HCEC 1CT (cell line): ENCODE measurements around the gene CCT7.

Experiments used
- DNase-seq: peaks from one replicate; pipeline ENCODE4 v3.0.0-alpha.2; 2017

Gene CCT7

DNA sequence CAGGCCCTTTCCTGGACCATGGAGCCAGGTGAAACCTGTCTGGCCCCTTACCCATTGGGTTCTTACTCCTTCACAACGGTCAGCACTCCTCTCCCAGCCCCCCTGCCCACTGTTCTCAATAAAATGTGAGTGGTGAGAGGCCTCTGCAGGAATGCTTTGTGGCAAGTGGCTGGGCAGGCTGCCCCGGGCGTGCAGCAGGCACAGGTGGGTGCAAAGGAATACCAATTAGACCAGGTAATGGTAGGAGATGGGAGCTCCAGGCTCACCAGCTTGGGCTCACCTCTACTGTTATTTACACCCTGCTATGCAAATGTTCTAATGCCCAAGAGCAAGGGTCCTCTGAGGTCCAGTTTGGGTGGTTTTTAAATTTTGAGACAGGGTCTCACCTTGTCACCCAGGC is 7.0 kb upstream of the CCT7 start:
- no peak for DNase-seq

DNA sequence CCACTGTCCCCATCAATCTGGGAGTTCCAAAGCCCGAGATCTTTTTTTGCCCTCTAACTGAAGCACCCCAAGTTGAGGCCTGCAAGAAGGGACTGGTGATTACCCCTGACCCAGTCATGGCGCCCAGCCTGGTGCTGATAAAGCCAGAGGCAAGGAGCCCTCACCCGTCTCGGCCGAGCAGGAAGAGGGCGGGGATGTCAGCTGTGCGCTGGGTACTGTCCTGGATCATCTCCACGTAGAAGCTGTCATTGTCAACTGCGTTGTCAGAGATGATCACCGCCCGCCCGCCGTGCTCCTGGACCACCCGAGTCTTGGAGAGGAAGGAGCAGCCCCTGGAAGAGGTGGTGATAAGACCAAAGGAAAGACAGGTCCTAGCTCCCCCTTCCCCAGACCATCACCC is 5.5 kb upstream of the CCT7 start:
- no peak for DNase-seq

DNA sequence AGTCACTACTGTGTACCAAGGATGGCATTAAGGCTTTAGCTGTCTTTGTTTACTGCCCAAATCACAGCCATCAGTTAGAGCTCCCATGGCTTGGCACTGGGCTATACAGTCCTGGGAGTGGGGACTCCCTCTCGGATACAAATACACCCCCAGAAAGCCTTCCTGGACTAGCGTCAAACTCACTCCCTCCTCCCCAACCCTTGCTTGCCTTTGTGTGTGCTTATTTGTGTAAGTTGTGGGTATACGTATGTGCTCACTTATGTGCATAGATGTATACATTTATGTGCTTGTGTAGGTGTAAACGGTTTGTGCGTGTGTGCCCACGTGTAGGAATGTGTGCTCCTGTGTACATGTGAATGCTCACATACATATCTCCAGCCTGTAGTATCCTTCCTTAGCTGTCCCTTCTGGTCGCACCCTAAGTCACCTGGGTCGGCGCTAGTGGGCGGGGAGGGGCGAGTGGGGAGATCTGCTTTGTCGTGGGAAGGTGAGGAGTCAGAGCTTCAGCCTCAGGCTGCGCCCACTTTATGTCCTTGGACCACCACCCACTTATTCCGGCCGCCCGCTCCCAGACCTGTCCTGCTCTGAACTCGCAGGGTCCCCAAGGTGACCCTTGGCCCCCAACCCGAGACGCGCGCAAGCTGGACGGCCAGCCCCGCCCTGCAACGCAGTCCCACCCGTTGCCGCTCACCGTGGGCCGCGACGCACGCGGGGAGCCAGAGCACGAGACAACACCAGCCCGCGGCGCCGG is 1.5 kb upstream of the CCT7 start:
- DNase-seq = no peak

DNA sequence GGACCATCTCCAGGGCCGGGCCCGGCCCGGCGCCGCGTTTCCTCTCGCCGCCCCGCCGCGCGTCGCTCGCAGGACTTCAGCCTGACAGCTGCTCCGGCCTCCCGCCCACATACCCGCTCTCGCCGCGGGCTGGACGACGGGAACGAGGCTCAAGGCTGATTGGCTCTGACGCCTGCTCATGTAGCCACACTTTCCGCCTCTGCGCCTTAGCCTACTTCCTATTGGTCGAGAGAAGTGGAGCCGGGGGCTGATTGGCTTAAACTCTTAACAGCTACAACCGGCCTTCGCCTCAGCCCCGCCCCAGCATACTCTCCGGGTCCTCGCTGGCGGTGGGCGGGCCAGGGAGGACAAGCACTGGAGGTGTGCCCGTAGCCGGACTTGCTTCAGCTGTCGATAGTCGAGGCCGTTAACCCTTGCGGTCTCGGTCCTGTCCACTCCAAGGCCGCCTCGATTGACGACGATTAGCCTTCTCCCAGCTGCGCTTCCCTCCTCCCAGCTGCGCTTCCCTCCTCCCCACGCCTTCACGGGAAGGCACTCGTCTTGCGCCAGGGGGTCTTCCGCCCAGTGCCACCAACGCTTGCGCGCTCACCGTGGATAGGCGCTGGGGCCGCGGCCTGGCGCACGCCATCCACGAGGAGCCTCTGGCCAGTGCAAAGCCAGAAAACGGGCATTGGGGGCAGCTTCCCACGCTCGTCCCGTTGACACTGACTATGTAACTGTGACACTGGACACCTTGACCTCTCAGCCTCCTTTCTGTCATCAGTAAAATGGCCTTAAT is 765 bp upstream of the CCT7 start, which contains the start of gene PRADC1:
Gene PRADC1 (minus strand): TSS at position 86 of the 778 bp plus-strand sequence. CDS start 79 bp downstream, at position 7.
- peak; percentile 99 for DNase-seq

DNA sequence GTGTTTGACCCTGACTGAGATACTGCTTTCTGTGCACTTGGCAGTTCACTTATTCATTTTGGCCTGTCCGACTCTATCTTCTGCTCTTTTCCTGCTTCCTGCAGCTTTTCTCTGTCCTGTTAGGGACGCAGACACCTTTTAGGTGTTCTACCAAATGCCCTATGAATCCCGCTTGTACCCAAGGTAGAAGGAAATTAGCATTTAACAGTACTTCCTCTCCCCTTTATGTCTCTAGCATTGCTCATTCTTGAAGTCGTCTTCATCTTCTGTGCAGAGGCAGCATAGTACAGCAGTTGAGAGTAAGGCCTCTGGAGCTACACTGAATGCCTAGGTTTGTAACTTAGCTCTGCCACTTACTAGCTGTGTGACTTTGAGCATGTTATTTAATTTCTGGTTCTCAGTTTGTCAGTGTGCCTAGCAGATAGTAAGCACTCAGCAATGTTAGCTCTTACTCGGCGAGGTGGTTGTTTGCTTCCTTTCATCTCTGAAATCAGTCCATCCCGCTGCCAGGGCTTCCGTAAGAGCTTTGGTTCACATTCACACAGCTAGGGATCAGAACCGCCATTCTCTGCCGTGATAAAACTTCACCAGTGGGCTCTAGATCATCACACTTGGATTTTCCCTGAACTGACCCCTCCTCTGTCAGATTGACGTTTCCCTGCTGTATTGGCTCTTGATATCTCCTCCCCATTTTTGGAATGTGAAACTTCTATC is 1.4 kb downstream of the CCT7 start:
- DNase-seq = no peak

DNA sequence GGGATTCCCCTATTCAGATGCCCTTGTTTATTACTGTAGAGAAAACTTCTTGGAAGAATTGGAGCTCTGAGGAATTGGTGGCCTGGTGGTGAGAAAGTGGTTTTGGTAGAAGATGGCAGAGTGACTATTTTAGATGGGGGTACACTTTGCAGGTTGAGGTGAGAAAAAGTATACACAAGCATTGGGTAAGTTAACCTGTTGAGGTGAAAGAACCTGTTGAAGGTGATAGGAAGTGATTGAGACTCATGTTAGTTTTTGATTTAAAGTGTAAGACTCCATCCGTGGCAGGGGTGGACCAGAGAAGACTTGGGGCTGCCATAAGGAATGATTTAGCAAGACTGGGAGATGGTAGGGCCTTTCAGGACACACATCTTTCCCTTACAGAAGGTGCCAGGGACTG is 3.1 kb downstream of the CCT7 start:
- DNase-seq = no peak

DNA sequence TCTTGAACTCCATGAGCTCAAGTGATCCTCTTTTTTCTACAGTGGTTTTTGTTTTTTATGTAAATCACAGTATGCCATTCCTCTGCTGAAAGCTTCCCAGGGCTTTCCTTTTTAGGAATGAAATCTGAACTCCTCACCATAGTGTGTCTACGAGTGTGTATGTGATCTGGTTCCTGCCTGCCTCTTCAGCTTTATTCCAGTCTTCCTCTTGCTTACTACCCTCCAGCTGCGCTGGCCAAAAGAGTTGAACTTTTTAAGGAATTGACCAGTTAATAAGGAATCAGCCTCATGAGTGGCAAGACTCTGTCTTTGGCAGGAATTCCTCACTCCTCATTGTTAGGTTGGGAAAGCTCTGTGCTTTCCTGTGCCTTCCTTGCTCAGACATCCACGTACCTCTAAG is 4.0 kb downstream of the CCT7 start:
- DNase-seq = no peak

DNA sequence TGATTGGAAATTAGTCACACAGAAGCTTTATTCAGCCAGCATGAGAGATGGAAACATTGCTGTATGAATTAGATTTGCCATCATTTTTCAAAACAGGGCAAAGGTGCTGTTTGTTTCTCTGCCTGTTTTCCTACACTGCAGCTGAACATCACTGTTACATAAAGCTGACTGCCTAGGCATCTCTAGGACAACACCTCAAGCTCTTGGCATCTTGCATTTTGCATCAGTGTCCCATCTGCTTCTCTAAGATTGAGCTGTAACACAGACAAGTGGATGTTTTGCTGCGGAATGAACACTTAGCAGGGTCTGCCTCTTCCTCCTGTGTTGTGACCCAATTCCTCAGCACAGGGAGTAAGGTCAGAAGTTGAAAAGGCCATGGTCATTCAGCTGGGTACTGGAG is 4.9 kb downstream of the CCT7 start:
- no peak for DNase-seq

DNA sequence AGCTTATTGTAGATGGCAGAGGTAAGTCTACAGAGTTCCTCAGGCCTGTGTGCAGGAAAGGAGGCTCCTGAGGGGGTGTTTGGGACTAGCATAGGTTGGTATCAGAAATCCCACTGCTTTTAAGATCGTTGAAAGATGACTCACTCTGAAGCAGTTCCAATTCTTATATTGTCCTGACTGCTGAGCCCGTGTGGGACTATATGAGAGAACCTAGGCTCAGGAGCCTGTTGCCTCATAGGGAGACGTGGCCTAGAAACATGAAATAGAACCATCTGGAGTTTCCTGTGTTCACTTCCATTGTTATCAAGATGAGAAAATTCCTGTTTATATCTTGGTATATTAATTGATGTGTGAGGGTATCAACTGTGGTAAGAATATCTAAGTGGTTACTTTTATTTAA is 5.7 kb downstream of the CCT7 start:
- DNase-seq = peak; percentile 75

DNA sequence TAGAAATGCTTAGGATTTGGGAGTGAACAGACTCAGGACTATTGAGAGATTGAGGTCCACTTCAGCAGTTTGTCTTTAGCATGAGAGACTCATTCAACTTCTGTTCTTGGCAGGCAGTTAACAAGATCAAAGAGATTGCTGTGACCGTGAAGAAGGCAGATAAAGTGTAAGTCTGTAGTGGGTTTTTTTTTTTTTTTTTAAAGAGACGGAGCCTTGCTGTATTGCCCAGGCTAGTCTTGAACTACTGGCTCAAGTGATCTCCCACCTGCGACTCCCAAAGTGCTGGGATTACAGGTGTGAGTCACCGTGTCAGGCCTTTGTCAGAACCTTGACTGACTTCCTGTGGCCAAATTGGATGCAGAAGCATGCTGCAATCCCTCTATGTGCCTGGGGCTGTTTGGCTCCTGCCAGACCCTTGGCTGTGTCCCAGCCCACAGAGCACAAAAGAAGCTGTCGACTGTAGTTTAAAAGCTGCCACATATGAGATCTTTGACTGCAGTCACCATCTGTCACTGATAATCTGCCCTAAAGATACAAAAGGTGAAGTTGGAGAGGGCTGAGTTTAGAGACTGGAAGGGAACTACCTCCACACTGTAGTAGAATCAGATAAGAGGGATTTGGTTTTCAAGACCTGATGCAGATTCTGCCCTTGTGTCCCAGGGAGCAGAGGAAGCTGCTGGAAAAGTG is 9.9 kb downstream of the CCT7 start:
- no peak for DNase-seq

DNA sequence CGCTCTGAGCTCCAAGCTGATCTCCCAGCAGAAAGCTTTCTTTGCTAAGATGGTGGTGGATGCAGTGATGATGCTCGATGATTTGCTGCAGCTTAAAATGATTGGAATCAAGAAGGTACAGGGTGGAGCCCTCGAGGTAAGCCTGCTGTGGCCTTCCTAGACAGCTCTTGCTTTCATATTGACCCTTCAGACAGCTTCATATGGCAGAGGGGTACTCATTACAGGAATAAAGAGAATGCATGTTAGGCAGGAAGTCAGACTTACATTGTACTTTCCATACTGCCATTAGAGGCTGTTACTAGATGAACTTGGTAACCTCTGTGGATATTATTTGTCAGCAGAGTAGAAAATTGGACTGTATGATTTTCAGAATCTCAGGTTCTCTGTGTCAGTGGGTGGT is 10.5 kb downstream of the CCT7 start:
- DNase-seq = no peak

DNA sequence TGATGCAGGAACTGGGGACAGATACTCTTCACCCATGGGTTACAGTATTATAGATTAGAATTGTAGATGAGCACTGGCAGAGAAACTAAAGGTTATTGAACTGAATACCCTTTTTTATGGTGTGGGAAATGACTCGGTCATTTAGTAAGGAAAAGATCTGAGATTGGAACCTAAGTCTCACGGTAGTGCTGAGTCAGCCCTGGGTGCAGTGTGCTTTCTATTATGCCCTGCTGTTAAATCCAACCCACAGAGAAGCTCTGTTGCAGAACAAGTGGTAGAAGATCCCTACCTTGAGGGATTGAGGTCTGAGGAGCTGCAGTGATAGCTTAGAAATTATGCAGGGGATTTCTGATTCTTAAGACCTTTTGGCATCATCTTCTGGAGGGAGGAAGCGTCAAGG is 12.7 kb downstream of the CCT7 start:
- no peak for DNase-seq

DNA sequence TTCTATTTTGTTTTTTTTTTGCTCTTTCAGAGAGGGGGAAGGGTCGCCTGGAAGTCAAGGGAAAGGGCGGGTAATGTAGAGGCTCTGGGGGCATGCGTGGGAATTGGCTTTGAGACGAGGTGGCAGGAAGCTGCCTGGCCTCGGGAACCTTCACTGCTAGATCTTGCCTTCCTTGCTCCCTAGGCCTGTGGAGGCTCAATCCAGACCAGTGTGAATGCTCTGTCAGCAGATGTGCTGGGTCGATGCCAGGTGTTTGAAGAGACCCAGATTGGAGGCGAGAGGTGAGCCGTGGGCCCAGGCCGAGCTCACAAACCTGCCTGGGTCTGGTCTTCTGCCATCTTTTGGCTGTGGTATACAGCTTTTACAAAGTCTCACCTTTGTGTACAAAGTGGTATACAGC is 15.5 kb downstream of the CCT7 start:
- DNase-seq = no peak

DNA sequence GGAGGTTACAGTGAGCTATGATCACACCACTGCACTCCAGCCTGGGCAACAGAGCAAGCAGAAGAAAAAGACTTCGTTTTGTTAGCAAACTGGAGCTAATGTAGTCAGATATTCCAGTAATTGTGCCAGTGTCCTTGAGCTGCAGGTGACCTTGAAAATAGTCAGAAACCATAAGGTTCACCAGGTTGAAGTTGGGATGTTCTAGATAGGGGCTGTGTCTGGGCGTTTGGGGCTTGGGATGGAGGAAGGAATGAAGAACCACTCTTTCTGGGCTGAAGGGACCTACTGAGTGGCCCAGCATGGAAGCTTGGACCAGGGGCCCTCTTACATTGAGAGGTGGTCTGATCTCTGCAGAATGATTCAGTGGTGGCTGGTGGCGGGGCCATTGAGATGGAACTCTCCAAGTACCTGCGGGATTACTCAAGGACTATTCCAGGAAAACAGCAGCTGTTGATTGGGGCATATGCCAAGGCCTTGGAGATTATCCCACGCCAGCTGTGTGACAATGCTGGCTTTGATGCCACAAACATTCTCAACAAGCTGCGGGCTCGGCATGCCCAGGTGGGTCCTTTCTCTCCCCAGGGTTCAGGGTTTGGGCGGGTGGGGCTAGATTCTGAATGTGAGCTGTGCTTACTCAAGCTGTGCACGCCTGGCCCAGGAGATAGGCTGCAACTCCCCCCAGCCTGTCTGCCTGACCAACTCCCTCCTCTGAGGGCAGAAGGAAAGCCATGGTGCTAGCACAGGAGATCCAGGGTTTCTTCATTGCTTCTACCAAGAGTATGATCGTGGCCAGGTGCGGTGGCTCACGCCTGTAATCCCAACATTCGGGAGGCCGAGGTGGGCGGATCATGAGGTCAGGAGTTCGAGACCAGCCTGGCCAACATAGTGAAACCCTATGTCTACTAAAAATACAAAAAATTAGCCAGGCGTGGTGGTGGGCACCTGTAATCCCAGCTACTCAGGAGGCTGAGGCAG is 17.1 kb downstream of the CCT7 start:
- no peak for DNase-seq

DNA sequence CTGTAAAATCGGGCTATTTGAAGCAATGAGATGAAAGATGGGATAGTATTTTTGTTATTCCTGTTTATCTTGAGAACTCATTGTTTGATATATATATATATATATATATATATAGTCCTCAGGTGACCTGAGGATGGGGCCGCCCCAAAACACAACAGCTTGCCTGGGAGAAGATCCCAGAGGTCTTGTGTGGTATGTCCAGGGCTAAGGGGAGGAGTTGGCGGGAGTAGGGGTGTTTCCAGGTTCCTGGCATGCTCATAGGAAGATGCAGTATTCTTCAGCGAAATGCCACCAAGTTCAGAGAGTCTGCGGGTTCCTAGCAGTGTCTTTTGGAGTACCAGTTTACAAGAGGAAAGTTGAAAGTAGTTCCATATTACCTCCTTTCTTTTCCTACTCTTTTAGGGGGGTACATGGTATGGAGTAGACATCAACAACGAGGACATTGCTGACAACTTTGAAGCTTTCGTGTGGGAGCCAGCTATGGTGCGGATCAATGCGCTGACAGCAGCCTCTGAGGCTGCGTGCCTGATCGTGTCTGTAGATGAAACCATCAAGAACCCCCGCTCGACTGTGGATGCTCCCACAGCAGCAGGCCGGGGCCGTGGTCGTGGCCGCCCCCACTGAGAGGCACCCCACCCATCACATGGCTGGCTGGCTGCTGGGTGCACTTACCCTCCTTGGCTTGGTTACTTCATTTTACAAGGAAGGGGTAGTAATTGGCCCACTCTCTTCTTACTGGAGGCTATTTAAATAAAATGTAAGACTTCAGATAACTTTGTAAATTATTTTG is 18.3 kb downstream of the CCT7 start:
- no peak for DNase-seq

DNA sequence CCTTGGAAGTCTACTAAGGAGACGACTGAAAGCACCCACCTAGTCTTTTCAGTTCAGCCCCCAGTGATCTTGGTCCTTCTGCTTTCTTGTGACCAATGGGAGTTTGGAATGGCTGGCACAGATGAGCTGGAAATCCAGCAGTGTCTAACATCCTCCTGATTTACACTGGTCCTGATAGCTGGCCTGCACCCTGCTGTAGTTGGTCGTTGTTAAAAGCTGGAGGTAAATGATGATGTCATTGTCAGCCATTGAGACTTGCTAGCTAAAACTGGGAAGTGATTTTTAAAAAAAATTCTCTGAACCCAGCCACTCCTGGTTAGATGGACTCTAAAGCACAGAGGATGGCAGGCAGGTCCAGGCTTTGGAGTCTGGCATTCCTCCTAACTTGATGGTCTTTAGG is 19.3 kb downstream of the CCT7 start:
- DNase-seq = no peak

DNA sequence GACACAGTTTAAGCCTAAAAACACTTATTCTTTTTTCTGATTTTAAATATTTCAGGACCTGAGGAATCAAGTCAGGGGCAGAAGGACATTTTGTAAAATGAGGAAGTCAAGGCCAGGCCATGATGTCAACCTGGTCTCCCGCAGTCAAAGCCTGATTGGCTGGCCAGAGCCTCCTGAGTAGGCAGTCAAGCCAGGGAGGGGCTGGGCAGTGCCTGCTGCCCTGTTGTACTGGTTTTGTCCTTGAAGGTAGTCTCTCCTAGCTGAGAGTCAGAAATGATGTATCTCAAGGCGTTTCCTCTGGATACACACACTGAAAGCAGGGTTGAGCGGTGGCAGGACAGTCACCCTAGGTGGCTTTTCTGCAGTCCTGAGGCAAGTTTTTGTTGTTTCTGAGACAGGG is 19.8 kb downstream of the CCT7 start:
- DNase-seq = no peak

DNA sequence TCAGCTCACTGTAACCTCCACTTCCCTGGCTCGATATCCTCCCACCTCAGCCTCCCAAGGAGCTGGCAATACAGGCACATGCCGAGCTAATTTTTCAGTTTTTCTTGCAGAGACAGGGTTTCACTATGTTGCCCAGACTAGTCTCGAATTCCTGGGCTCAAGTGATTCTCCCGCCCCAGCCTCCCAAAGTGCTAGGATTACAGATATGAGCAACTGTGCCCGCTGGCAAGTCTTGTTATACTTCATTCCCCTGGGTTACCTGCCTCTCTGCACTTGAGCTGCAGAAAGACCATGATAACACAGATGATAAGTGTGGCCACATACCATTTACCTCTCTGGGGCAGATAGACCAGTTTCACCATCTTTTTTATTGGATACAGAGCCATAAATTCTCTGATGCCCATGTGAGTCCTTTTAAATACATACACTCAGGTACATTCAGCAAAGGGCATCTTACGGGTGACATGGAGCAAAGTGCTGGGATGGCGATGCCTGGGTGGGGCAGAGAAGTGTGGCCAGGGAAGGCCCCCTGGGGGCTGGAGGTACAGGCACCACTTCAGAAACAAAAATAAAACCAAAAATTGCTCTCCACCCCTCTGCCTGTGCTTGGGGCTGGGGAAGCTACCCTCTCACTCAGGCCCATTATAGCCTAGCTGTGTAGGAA is 20.4 kb downstream of the CCT7 start:
- DNase-seq = no peak

DNA sequence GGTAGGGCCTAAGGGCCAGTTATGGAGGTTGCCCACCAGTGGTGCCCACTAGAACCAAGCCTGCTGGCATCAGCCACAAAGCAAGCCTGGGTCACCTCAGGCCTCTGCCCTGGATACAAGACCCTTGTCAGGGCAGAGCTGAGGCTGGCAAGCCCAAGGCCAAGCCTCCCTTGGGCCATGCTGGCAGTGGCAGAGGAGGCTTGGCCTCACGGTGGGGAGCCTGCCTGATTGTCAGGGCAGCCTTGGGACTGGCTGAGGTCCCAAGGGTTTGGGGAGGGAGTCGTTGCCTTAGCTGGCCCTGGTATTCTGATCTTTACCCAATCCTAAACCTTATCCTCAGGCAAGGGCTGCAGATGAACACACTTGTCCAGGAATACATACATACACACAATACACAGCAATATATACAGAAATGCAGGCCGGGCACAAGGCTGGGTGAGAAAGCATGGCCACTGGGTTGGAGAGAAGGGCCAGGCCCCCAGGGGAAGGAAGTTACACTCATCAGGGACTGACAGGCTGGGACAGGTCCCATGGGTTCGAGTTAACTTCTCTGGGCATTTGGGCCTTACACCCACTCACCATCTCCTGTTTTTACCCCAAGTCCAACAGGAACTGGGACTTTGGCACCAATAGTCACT is 21.0 kb downstream of the CCT7 start:
- no peak for DNase-seq
